ENCODE data around the gene IMMP2L. TPM values are rescaled to one million over a fixed set of nuclear protein-coding genes. Genes with fewer than 3 reads are reported as not detected.

IMMP2L gene
- total RNA-seq, 1 donor from 2014 or later: 11.2 TPM

DNA sequence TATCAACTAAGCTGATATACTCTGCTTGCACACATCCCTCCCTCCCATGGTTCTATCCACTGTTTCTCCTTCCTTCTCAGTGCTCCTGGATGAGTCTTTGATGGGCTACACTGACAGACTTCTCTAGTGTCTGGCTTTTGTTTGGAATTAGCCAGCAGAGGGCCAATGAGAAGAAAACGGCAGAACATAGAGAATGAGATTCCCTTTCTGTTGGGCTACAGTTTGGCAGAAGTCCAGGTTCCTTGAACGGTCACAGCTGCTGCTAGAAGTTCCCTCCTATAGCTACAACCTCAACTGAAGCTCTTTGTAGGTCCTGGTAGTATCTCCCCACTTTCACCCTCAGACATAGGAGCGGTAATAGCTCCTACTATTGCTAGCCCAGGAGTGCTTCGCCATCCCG, 722.4 kb downstream of the IMMP2L start:
- H3K4me3 Mint-ChIP-seq (ENCODE audit: unreplicated experiment): no peak overlapping the region
- TF ChIP-seq, protein P1, sequence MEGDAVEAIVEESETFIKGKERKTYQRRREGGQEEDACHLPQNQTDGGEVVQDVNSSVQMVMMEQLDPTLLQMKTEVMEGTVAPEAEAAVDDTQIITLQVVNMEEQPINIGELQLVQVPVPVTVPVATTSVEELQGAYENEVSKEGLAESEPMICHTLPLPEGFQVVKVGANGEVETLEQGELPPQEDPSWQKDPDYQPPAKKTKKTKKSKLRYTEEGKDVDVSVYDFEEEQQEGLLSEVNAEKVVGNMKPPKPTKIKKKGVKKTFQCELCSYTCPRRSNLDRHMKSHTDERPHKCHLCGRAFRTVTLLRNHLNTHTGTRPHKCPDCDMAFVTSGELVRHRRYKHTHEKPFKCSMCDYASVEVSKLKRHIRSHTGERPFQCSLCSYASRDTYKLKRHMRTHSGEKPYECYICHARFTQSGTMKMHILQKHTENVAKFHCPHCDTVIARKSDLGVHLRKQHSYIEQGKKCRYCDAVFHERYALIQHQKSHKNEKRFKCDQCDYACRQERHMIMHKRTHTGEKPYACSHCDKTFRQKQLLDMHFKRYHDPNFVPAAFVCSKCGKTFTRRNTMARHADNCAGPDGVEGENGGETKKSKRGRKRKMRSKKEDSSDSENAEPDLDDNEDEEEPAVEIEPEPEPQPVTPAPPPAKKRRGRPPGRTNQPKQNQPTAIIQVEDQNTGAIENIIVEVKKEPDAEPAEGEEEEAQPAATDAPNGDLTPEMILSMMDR (IDR thresholded peaks at IDR 0.05; ENCODE audit: unreplicated experiment): no peak

GRCh38 chr7:110835849-110836248, 726.4 kb downstream of the IMMP2L start:
- H3K27me3 Mint-ChIP-seq (ENCODE audit: unreplicated experiment): peaks cover 1% of the 10 kb centered on the region
- no peak for DNase-seq (ENCODE audit: low spot score)
- TF ChIP-seq, protein P1 (IDR thresholded peaks at IDR 0.05; ENCODE audit: unreplicated experiment): no peak
- no peaks in the 10 kb centered on the region for H3K9me3 Mint-ChIP-seq (ENCODE audit: unreplicated experiment)
- no peaks in the 10 kb centered on the region for H3K4me1 Mint-ChIP-seq (ENCODE audit: unreplicated experiment)
- no peak overlapping the region for H3K27ac Mint-ChIP-seq (ENCODE audit: unreplicated experiment)
- no peaks in the 10 kb centered on the region for H3K36me3 Mint-ChIP-seq (ENCODE audit: low read depth, unreplicated experiment)
- no peak overlapping the region for H3K4me3 Mint-ChIP-seq (ENCODE audit: unreplicated experiment)

More for the DNA sequence above, 722.4 kb downstream of the IMMP2L start:
- no peak overlapping the region for H3K27ac Mint-ChIP-seq (ENCODE audit: unreplicated experiment)
- H3K9me3 Mint-ChIP-seq (ENCODE audit: unreplicated experiment): no peaks in the 10 kb centered on the region
- no peaks in the 10 kb centered on the region for H3K4me1 Mint-ChIP-seq (ENCODE audit: unreplicated experiment)
- H3K36me3 Mint-ChIP-seq (ENCODE audit: low read depth, unreplicated experiment): no peaks in the 10 kb centered on the region
- no peaks in the 10 kb centered on the region for H3K27me3 Mint-ChIP-seq (ENCODE audit: unreplicated experiment)
- DNase-seq (ENCODE audit: low spot score): no peak

DNA sequence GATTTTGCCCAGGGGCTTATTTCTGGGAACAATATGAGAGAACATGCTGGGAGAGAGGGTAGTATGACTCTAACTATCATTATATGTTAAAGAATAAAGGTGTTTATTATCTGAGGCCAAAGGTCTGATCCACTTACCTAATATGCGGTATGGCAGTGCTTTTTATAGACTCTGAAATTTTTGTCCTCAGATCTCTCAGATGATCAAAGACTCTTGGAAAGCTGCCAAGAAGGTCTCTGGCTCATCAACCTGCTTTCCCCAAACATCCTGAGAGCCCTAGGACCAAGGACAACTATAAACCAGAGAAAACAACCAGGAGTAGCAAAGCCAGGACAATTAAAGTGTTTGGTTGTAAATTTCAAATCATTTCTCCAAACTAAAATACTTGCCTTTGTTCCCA, 727.1 kb downstream of the IMMP2L start:
- Mint-ChIP-seq H3K27ac (ENCODE audit: unreplicated experiment) (no peak overlapping the region), H3K4me3 (ENCODE audit: unreplicated experiment) (no peak overlapping the region), H3K4me1 (ENCODE audit: unreplicated experiment) (no peaks in the 10 kb centered on the region), H3K27me3 (ENCODE audit: unreplicated experiment) (peaks cover 1% of the 10 kb centered on the region), H3K36me3 (ENCODE audit: low read depth, unreplicated experiment) (no peaks in the 10 kb centered on the region), H3K9me3 (ENCODE audit: unreplicated experiment) (no peaks in the 10 kb centered on the region)
- DNase-seq (ENCODE audit: low spot score): no peak
- TF ChIP-seq, protein P1 (IDR thresholded peaks at IDR 0.05; ENCODE audit: unreplicated experiment): no peak

- Mint-ChIP-seq H3K9me3 (ENCODE audit: unreplicated experiment) (no peaks in the 10 kb centered on the region), H3K4me1 (ENCODE audit: unreplicated experiment) (no peaks in the 10 kb centered on the region), H3K27me3 (ENCODE audit: unreplicated experiment) (peaks cover 1% of the 10 kb centered on the region), H3K4me3 (ENCODE audit: unreplicated experiment) (no peak overlapping the region), H3K36me3 (ENCODE audit: low read depth, unreplicated experiment) (no peaks in the 10 kb centered on the region), H3K27ac (ENCODE audit: unreplicated experiment) (no peak overlapping the region)
- TF ChIP-seq, protein P1 (IDR thresholded peaks at IDR 0.05; ENCODE audit: unreplicated experiment): no peak
- no peak for DNase-seq (ENCODE audit: low spot score)
Measured at GRCh38 chr7:110831419-110831818, 730.9 kb downstream of the IMMP2L start.

GRCh38 chr7:110830778-110831177, 731.5 kb downstream of the IMMP2L start:
- Mint-ChIP-seq H3K27ac (ENCODE audit: unreplicated experiment) (no peak overlapping the region), H3K27me3 (ENCODE audit: unreplicated experiment) (peaks cover 1% of the 10 kb centered on the region), H3K36me3 (ENCODE audit: low read depth, unreplicated experiment) (no peaks in the 10 kb centered on the region), H3K9me3 (ENCODE audit: unreplicated experiment) (no peaks in the 10 kb centered on the region), H3K4me3 (ENCODE audit: unreplicated experiment) (no peak overlapping the region), H3K4me1 (ENCODE audit: unreplicated experiment) (no peaks in the 10 kb centered on the region)
- DNase-seq (ENCODE audit: low spot score): no peak
- TF ChIP-seq, protein P1 (IDR thresholded peaks at IDR 0.05; ENCODE audit: unreplicated experiment): no peak
